H9 (cell line): ENCODE results near the gene TEC. TPM values are rescaled to one million over a fixed set of nuclear protein-coding genes. Genes with fewer than 3 reads are reported as not detected.

Experiments used
- DNase-seq: peaks from one replicate; pipeline ENCODE4 v3.0.0-alpha.2; 2017
- H2AFZ ChIP-seq: one replicate; pipeline ENCODE4 v1.6.1; 2013; ENCODE audit warnings: mild to moderate bottlenecking, low read length, control low read depth, moderate library complexity
- H2AK5ac ChIP-seq: 2 replicates; pipeline ENCODE4 v1.6.1; 2013; ENCODE audit warnings: low read length, control low read depth, mixed read lengths; ENCODE audit not compliant: insufficient read length
- H2BK120ac ChIP-seq: one replicate; pipeline ENCODE4 v1.6.1; 2013; ENCODE audit warnings: low read depth, mild to moderate bottlenecking, low read length, control low read depth, inconsistent platforms; ENCODE audit not compliant: poor library complexity, severe bottlenecking
- H2BK12ac ChIP-seq: 2 replicates; pipeline ENCODE4 v1.6.1; 2013; ENCODE audit warnings: low read length, control low read depth, mixed read lengths, low read depth; ENCODE audit not compliant: insufficient read length
- H2BK15ac ChIP-seq: 2 replicates; pipeline ENCODE4 v1.6.1; 2013; ENCODE audit warnings: low read depth, low read length, control low read depth
- H2BK20ac ChIP-seq: one replicate; pipeline ENCODE4 v1.6.1; 2013; ENCODE audit warnings: low read depth, mild to moderate bottlenecking, low read length, control low read depth, inconsistent platforms; ENCODE audit not compliant: poor library complexity, severe bottlenecking
- H2BK5ac ChIP-seq: 2 replicates; pipeline ENCODE4 v1.6.1; 2013; ENCODE audit warnings: low read length, control low read depth, mixed read lengths; ENCODE audit not compliant: insufficient read length
- H3K14ac ChIP-seq: 2 replicates; pipeline ENCODE4 v1.6.1; 2013; ENCODE audit warnings: low read length, control low read depth; ENCODE audit not compliant: insufficient read depth
- H3K18ac ChIP-seq: 2 replicates; pipeline ENCODE4 v1.6.1; 2013; ENCODE audit warnings: low read depth, mild to moderate bottlenecking, mixed read lengths, low read length, control low read depth; ENCODE audit not compliant: insufficient read length
- H3K23ac ChIP-seq: 2 replicates; pipeline ENCODE4 v1.6.1; 2013; ENCODE audit warnings: low read length, control low read depth, mixed read lengths, low read depth; ENCODE audit not compliant: insufficient read length
- H3K23me2 ChIP-seq: 2 replicates; pipeline ENCODE4 v1.6.1; 2013; ENCODE audit warnings: low read depth, mild to moderate bottlenecking, mixed read lengths, low read length, control low read depth; ENCODE audit not compliant: insufficient read length, poor library complexity, severe bottlenecking
- H3K27ac ChIP-seq: 2 replicates; pipeline ENCODE4 v1.5.1; 2013; ENCODE audit warnings: low read length, control low read depth, mixed read lengths, low read depth; ENCODE audit not compliant: insufficient read length
- H3K27me3 ChIP-seq: 2 replicates; pipeline ENCODE4 v1.6.1; 2013; ENCODE audit warnings: low read length, control low read depth, inconsistent platforms; ENCODE audit not compliant: insufficient read depth
- H3K4ac ChIP-seq: 2 replicates; pipeline ENCODE4 v1.6.1; 2013; ENCODE audit warnings: low read depth, mild to moderate bottlenecking, control low read depth, inconsistent platforms, low read length, moderate library complexity
- H3K4me1 ChIP-seq: 2 replicates; pipeline ENCODE4 v1.6.1; 2013; ENCODE audit warnings: low read length, control low read depth, inconsistent platforms; ENCODE audit not compliant: insufficient read depth
- H3K4me2 ChIP-seq: 2 replicates; pipeline ENCODE4 v1.6.1; 2013; ENCODE audit warnings: low read length, control low read depth, mixed read lengths; ENCODE audit not compliant: insufficient read length, insufficient read depth
- H3K56ac ChIP-seq: 2 replicates; pipeline ENCODE4 v1.6.1; 2013; ENCODE audit warnings: low read depth, mild to moderate bottlenecking, mixed read lengths, low read length, control low read depth; ENCODE audit not compliant: insufficient read length
- H3K79me1 ChIP-seq: 2 replicates; pipeline ENCODE4 v1.6.1; 2013; ENCODE audit warnings: low read depth, mild to moderate bottlenecking, moderate library complexity, low read length, control low read depth, inconsistent platforms; ENCODE audit not compliant: insufficient read depth, poor library complexity, severe bottlenecking
- H3K79me2 ChIP-seq: 2 replicates; pipeline ENCODE4 v1.6.1; 2013; ENCODE audit warnings: low read length, control low read depth, inconsistent platforms; ENCODE audit not compliant: insufficient read depth
- H3K9ac ChIP-seq: 2 replicates; pipeline ENCODE4 v1.6.1; 2013; ENCODE audit warnings: low read length, control low read depth, mixed read lengths; ENCODE audit not compliant: insufficient read length; ENCODE audit errors: extremely low read depth
- H3K9me3 ChIP-seq: one replicate; pipeline ENCODE4 v1.6.1; 2013; ENCODE audit warnings: low read depth, low read length, inconsistent platforms; ENCODE audit not compliant: control insufficient read depth
- H3T11ph ChIP-seq: one replicate; pipeline ENCODE4 v1.6.1; 2013; ENCODE audit warnings: mild to moderate bottlenecking, low read length, control low read depth, inconsistent platforms
- H4K20me1 ChIP-seq: one replicate; pipeline ENCODE4 v1.6.1; 2013; ENCODE audit not compliant: control insufficient read depth, insufficient read length, insufficient read depth
- H4K5ac ChIP-seq: 2 replicates; pipeline ENCODE4 v1.6.1; 2013; ENCODE audit warnings: low read depth, mild to moderate bottlenecking, mixed read lengths, low read length, control low read depth; ENCODE audit not compliant: insufficient read length
- H4K8ac ChIP-seq: replicated peaks from 2 replicates; pipeline ENCODE4 v1.6.1; 2013; ENCODE audit warnings: low read length, control low read depth, mixed read lengths, low read depth; ENCODE audit not compliant: insufficient read length
- H4K91ac ChIP-seq: 2 replicates; pipeline ENCODE4 v1.6.1; 2013; ENCODE audit warnings: low read depth, mild to moderate bottlenecking, moderate library complexity, mixed read lengths, low read length, control low read depth; ENCODE audit not compliant: insufficient read length
- H3K27ac Mint-ChIP-seq, 3 experiments: 2 replicates in 2 of 3; 3 replicates in 1 of 3; pipeline ENCODE4 v1.8.0; 2020 to 2021; ENCODE audit warnings: mixed read lengths in 3 of 3, mild to moderate bottlenecking in 1 of 3, moderate library complexity in 1 of 3
- H3K27me3 Mint-ChIP-seq: 2 replicates; pipeline ENCODE4 v1.8.0; 2021; ENCODE audit warnings: low read depth, mild to moderate bottlenecking, moderate library complexity, mixed read lengths
- H3K36me3 Mint-ChIP-seq, 3 experiments: 2 replicates in 2 of 3; 3 replicates in 1 of 3; pipeline ENCODE4 v1.8.0; 2020 to 2021; ENCODE audit warnings: low read depth in 3 of 3, mixed read lengths in 3 of 3; ENCODE audit not compliant: insufficient read depth in 1 of 3
- H3K4me1 Mint-ChIP-seq, 2 experiments: 2 replicates each; pipeline ENCODE4 v1.8.0; 2020; ENCODE audit warnings: mixed read lengths in 2 of 2
- H3K4me3 Mint-ChIP-seq, 2 experiments: 2 replicates in 1 of 2; 3 replicates in 1 of 2; pipeline ENCODE4 v1.8.0; 2020 to 2021; ENCODE audit warnings: mild to moderate bottlenecking in 2 of 2, mixed read lengths in 2 of 2, moderate library complexity in 1 of 2
- H3K9me3 Mint-ChIP-seq, 2 experiments: 2 replicates in 1 of 2; 3 replicates in 1 of 2; pipeline ENCODE4 v1.8.0; 2020; ENCODE audit warnings: mild to moderate bottlenecking in 2 of 2, mixed read lengths in 2 of 2, moderate library complexity in 1 of 2
- WGBS: extraction: QIAGEN DNeasy Blood & Tissue Kit; methylation state at CpG from one replicate; pipeline ENCODE4 v1.1.7; 2013; ENCODE audit warnings: missing lambda C conversion rate, low lambda C conversion rate, mixed read lengths; ENCODE audit not compliant: insufficient read length; ENCODE audit errors: extremely low coverage; 5-methylcytosine and 5-hydroxymethylcytosine counted together
- total RNA-seq: library from RNA; stranded (reverse); gene quantifications from 2 replicates; pipeline ENCODE4 v1.2.1, GENCODE V29; 2021
- TF ChIP-seq, protein P1 (sequence below): fragments of 200-600 bp; sonication (generic); conservative IDR thresholded peaks from 3 replicates; pipeline ENCODE4 v1.8.0; 2021; ENCODE audit warnings: antibody characterized with exemption, mild to moderate bottlenecking

The TEC gene
- total RNA-seq, 1 experiment from 2014 or later = 1.8 TPM

DNA sequence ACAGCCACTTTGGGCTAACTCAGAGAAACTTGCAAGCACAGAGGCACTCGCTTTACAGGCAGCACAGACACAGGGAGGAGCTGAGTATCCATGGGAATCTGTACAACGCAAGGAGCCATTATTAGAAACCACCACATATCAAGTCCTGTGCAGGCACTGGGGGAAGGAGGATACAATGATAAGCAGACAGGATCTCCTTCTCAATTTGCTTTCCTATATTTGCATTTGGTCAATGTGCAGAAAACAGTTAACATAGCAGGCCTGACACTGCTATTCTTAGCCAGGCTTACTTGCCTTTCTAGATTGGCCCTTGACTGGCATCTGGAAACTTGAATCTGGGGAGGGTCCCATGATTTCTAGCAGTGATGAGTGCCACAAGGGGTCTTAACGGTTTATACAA is 65.8 kb downstream of the TEC start:
- H2BK15ac ChIP-seq = no peak overlapping the region
- TF ChIP-seq, protein P1, sequence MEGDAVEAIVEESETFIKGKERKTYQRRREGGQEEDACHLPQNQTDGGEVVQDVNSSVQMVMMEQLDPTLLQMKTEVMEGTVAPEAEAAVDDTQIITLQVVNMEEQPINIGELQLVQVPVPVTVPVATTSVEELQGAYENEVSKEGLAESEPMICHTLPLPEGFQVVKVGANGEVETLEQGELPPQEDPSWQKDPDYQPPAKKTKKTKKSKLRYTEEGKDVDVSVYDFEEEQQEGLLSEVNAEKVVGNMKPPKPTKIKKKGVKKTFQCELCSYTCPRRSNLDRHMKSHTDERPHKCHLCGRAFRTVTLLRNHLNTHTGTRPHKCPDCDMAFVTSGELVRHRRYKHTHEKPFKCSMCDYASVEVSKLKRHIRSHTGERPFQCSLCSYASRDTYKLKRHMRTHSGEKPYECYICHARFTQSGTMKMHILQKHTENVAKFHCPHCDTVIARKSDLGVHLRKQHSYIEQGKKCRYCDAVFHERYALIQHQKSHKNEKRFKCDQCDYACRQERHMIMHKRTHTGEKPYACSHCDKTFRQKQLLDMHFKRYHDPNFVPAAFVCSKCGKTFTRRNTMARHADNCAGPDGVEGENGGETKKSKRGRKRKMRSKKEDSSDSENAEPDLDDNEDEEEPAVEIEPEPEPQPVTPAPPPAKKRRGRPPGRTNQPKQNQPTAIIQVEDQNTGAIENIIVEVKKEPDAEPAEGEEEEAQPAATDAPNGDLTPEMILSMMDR = no peak
- no peak overlapping the region for H4K91ac ChIP-seq
- no peak overlapping the region for H3K56ac ChIP-seq
- H3K79me2 ChIP-seq = no peaks in the 10 kb centered on the region
- H3K23ac ChIP-seq = no peak overlapping the region
- Mint-ChIP-seq H3K4me1 (peaks cover 7 to 10% of the 10 kb centered on the region in 2 experiments), H3K36me3 (no peaks in the 10 kb centered on the region), H3K4me3 (no peak overlapping the region), H3K27me3 (no peaks in the 10 kb centered on the region; the same call in 1 of the 2 replicates), H3K27ac (peak overlapping the region in 1 of 3 experiments; percentile 54; a peak in 1 of 7 replicates), H3K9me3 (no peaks in the 10 kb centered on the region)
- H2AFZ ChIP-seq = no peak overlapping the region
- H2BK12ac ChIP-seq = no peak overlapping the region
- no peaks in the 10 kb centered on the region for H3K23me2 ChIP-seq
- no peak overlapping the region for H2AK5ac ChIP-seq
- H3K4me1 ChIP-seq = no peaks in the 10 kb centered on the region
- no peaks in the 10 kb centered on the region for H3K9me3 ChIP-seq
- H3K14ac ChIP-seq = no peak overlapping the region
- no peaks in the 10 kb centered on the region for H3K79me1 ChIP-seq
- no peak overlapping the region for H2BK20ac ChIP-seq
- no peak overlapping the region for H4K8ac ChIP-seq
- no peak overlapping the region for H2BK5ac ChIP-seq
- no peak for DNase-seq
- no peak overlapping the region for H3K4ac ChIP-seq
- no peaks in the 10 kb centered on the region for H3K27me3 ChIP-seq
- no peaks in the 10 kb centered on the region for H4K20me1 ChIP-seq
- H3K9ac ChIP-seq = no peak overlapping the region
- H3T11ph ChIP-seq = no peak overlapping the region
- H3K4me2 ChIP-seq = no peak overlapping the region
- no peak overlapping the region for H3K18ac ChIP-seq
- no peak overlapping the region for H3K27ac ChIP-seq
- no peak overlapping the region for H2BK120ac ChIP-seq
- WGBS = no CpG with 5 or more reads among the region's 3 CpGs
- no peak overlapping the region for H4K5ac ChIP-seq
